Ecto neural progenitor cell (in vitro differentiated cells): ENCODE measurements around the gene BNIP1.

Experiments
- DNase-seq: peaks from one replicate; pipeline ENCODE4 v3.0.0-alpha.2; 2018; ENCODE audit warnings: low spot score

Gene BNIP1

GRCh38 chr5:173165177-173166016, 21.1 kb downstream of the BNIP1 start:
- no peak for DNase-seq

GRCh38 chr5:173172166-173172565, 27.8 kb downstream of the BNIP1 start:
- DNase-seq, result no peak

- no peak for DNase-seq
These were observed 31.2 kb downstream of the BNIP1 start for GRCh38 chr5:173175523-173175922.

GRCh38 chr5:173178369-173178910, 34.1 kb downstream of the BNIP1 start:
- DNase-seq, result no peak

GRCh38 chr5:173180331-173180730, 36.0 kb downstream of the BNIP1 start:
- DNase-seq, result no peak

- DNase-seq, result no peak
These were observed 42.9 kb downstream of the BNIP1 start for GRCh38 chr5:173187054-173187743.

- no peak for DNase-seq
These were observed 43.9 kb downstream of the BNIP1 start for GRCh38 chr5:173188280-173188679.

GRCh38 chr5:173191015-173191414, 46.7 kb downstream of the BNIP1 start:
- DNase-seq, result no peak

- no peak for DNase-seq
These were observed 47.2 kb downstream of the BNIP1 start for GRCh38 chr5:173191561-173191960.

GRCh38 chr5:173192561-173192960, 48.2 kb downstream of the BNIP1 start:
- no peak for DNase-seq

- DNase-seq, result no peak
These were observed 52.0 kb downstream of the BNIP1 start for GRCh38 chr5:173196133-173196952.

- no peak for DNase-seq
These were observed 53.1 kb downstream of the BNIP1 start for GRCh38 chr5:173197375-173197891.

- no peak for DNase-seq
These were observed 53.7 kb downstream of the BNIP1 start for GRCh38 chr5:173198049-173198448.

- no peak for DNase-seq
These were observed 56.0 kb downstream of the BNIP1 start for GRCh38 chr5:173200356-173200755.

- DNase-seq, result no peak
These were observed 57.4 kb downstream of the BNIP1 start for GRCh38 chr5:173201636-173202265.

- DNase-seq, result no peak
These were observed 58.0 kb downstream of the BNIP1 start for GRCh38 chr5:173202266-173202875.

GRCh38 chr5:173204185-173204979, 60.1 kb downstream of the BNIP1 start:
- DNase-seq, result no peak

- no peak for DNase-seq
These were observed 61.6 kb downstream of the BNIP1 start for GRCh38 chr5:173205916-173206315.

- DNase-seq, result no peak
These were observed 64.0 kb downstream of the BNIP1 start for GRCh38 chr5:173208296-173208695.

GRCh38 chr5:173210877-173211276, 66.5 kb downstream of the BNIP1 start:
- DNase-seq, result no peak
